Suprapubic skin (tissue), 4 donors: Measurements from ENCODE around the gene TEF. TPM values are rescaled to one million over a fixed set of nuclear protein-coding genes. Genes with fewer than 3 reads are reported as not detected.
A peak's percentile ranks its signal among the peaks of the same experiment; 100 is the strongest.

ENCODE experiments used
- DNase-seq, 2 donors: peaks; one replicate each; pipeline ENCODE4 v3.0.0-alpha.2; 2019; ENCODE audit warnings: low spot score in 2 of 2
- H3K27ac ChIP-seq: fragments of 200-600 bp; sonication (generic); one replicate; pipeline ENCODE4 v1.5.1; 2019
- H3K27me3 ChIP-seq: fragments of 200-600 bp; sonication (generic); one replicate; pipeline ENCODE4 v1.5.1; 2019
- H3K36me3 ChIP-seq: fragments of 200-600 bp; sonication (generic); one replicate; pipeline ENCODE4 v1.5.1; 2019
- H3K4me1 ChIP-seq: fragments of 200-600 bp; sonication (generic); one replicate; pipeline ENCODE4 v1.5.1; 2019
- H3K4me3 ChIP-seq: fragments of 200-600 bp; sonication (generic); one replicate; pipeline ENCODE4 v1.5.1; 2019; ENCODE audit warnings: mild to moderate bottlenecking
- H3K9me3 ChIP-seq: fragments of 200-600 bp; sonication (generic); one replicate; pipeline ENCODE4 v1.5.1; 2019
- CTCF ChIP-seq, 2 donors: fragments of 200-600 bp in 1 of 2; fragments of 450-650 bp in 1 of 2; sonication (generic) in 1 of 2; IDR thresholded peaks; one replicate each; pipeline ENCODE4 v1.5.1; 2016 to 2019; ENCODE audit warnings: antibody characterized with exemption in 2 of 2, mild to moderate bottlenecking in 1 of 2, moderate library complexity in 1 of 2
- EP300 ChIP-seq: sonication (generic); formaldehyde crosslinking; IDR thresholded peaks from one replicate; pipeline ENCODE4 v1.6.1; 2017; ENCODE audit warnings: antibody characterized with exemption
- POLR2A ChIP-seq, 2 donors: fragments of 450-650 bp; IDR thresholded peaks; one replicate each; pipeline ENCODE4 v1.6.1; 2017; ENCODE audit warnings: antibody characterized with exemption in 2 of 2, mild to moderate bottlenecking in 2 of 2, moderate library complexity in 2 of 2
- POLR2AphosphoS5 ChIP-seq, 3 donors: sonication (generic); formaldehyde crosslinking; IDR thresholded peaks; one replicate each; pipeline ENCODE4 v1.6.1; 2017; ENCODE audit warnings: antibody characterized with exemption in 3 of 3
- WGBS: methylation state at CpG from one replicate; pipeline ENCODE4 v1.1.5; 2018; 5-methylcytosine and 5-hydroxymethylcytosine counted together
- total RNA-seq, 4 donors: library from RNA; depleted of rRNA; stranded (reverse); fragments of >200 nt; gene quantifications; one replicate each; pipeline ENCODE4 v1.1.0, GENCODE V29; 2016

Gene TEF
- total RNA-seq, 4 donors from 2014 or later = 36.1 to 87.4 (median 46.8) TPM

- WGBS = 42% methylated on average over 17 of the region's 17 CpGs
- H3K36me3 ChIP-seq = no peaks in the 10 kb centered on the region
- H3K4me1 ChIP-seq = peaks cover 60% of the 10 kb centered on the region
- H3K27me3 ChIP-seq = no peaks in the 10 kb centered on the region
- DNase-seq = peak in 1 of 2 donors; percentile 59
- H3K27ac ChIP-seq = peak overlapping the region; percentile 85
- peak overlapping the region; percentile 51 for H3K4me3 ChIP-seq
- H3K9me3 ChIP-seq = no peaks in the 10 kb centered on the region
- TF ChIP-seq EP300 (no peak), POLR2AphosphoS5 (IDR thresholded peaks at IDR 0.05) (no peak), CTCF (IDR thresholded peaks at IDR 0.05) (no peak), POLR2A (IDR thresholded peaks at IDR 0.05) (no peak)
These were observed 15.3 kb upstream of the TEF start for GRCh38 chr22:41366323-41367029.

- WGBS = 20% methylated on average over 4 of the region's 21 CpGs
- Histone ChIP-seq H3K27me3 (no peaks in the 10 kb centered on the region), H3K4me3 (peak overlapping the region; percentile 51), H3K4me1 (peaks cover 62% of the 10 kb centered on the region), H3K9me3 (no peaks in the 10 kb centered on the region), H3K36me3 (no peaks in the 10 kb centered on the region), H3K27ac (peak overlapping the region; percentile 85)
- peak; percentile 96 to 97 for DNase-seq
- TF ChIP-seq POLR2AphosphoS5 (IDR thresholded peaks at IDR 0.05) (peak in 2 of 3 donors; percentile 83), CTCF (IDR thresholded peaks at IDR 0.05) (peak in 1 of 2 donors; percentile 20), EP300 (no peak), POLR2A (IDR thresholded peaks at IDR 0.05) (no peak)
These were observed 14.6 kb upstream of the TEF start for GRCh38 chr22:41367039-41367679.

- DNase-seq = peak in 1 of 2 donors; percentile 74
- Histone ChIP-seq H3K36me3 (no peaks in the 10 kb centered on the region), H3K4me3 (peak overlapping the region; percentile 51), H3K27me3 (no peaks in the 10 kb centered on the region), H3K27ac (peak overlapping the region; percentile 85), H3K9me3 (no peaks in the 10 kb centered on the region), H3K4me1 (peaks cover 62% of the 10 kb centered on the region)
- 50% methylated on average over 6 of the region's 18 CpGs for WGBS
- no peak for TF ChIP-seq EP300
- peak in 1 of 3 donors; percentile 6 for TF ChIP-seq POLR2AphosphoS5 (IDR thresholded peaks at IDR 0.05)
These were observed 13.8 kb upstream of the TEF start for GRCh38 chr22:41367680-41368542.

- Histone ChIP-seq H3K27me3 (no peaks in the 10 kb centered on the region), H3K9me3 (no peaks in the 10 kb centered on the region), H3K4me3 (peak overlapping the region; percentile 51), H3K4me1 (peaks cover 62% of the 10 kb centered on the region), H3K27ac (peak overlapping the region; percentile 85), H3K36me3 (no peaks in the 10 kb centered on the region)
- TF ChIP-seq POLR2AphosphoS5 (IDR thresholded peaks at IDR 0.05) (no peak), EP300 (no peak), POLR2A (IDR thresholded peaks at IDR 0.05) (no peak), CTCF (IDR thresholded peaks at IDR 0.05) (no peak)
- WGBS = 47% methylated on average over 12 of the region's 19 CpGs
- DNase-seq = no peak
These were observed 13.0 kb upstream of the TEF start for GRCh38 chr22:41368543-41369423.

- H3K36me3 ChIP-seq = no peaks in the 10 kb centered on the region
- peak overlapping the region; percentile 85 for H3K27ac ChIP-seq
- WGBS = 21% methylated on average over 3 of the region's 3 CpGs
- no peaks in the 10 kb centered on the region for H3K9me3 ChIP-seq
- DNase-seq = no peak
- peaks cover 62% of the 10 kb centered on the region for H3K4me1 ChIP-seq
- TF ChIP-seq EP300 = no peak
- no peak for TF ChIP-seq POLR2A (IDR thresholded peaks at IDR 0.05)
- TF ChIP-seq POLR2AphosphoS5 (IDR thresholded peaks at IDR 0.05) = no peak
- TF ChIP-seq CTCF (IDR thresholded peaks at IDR 0.05) = no peak
- H3K4me3 ChIP-seq = peak overlapping the region; percentile 51
- H3K27me3 ChIP-seq = no peaks in the 10 kb centered on the region
These were observed 12.4 kb upstream of the TEF start for GRCh38 chr22:41369424-41369745.
